HepG2 (cell line): ENCODE results near the gene CPPED1. TPM values are rescaled to one million over a fixed set of nuclear protein-coding genes. Genes with fewer than 3 reads are reported as not detected.
A peak's percentile ranks its signal among the peaks of the same experiment; 100 is the strongest.

Experiments
- ARID3A ChIP-seq: IDR thresholded peaks from 2 replicates; pipeline ENCODE4 v1.6.1; 2012; ENCODE audit warnings: low read depth, low read length, improper control_type of control experiment
- FLYWCH1 ChIP-seq: sonication (generic); formaldehyde crosslinking; IDR thresholded peaks from 2 replicates; pipeline ENCODE4 v1.8.1; 2023; ENCODE audit warnings: mild to moderate bottlenecking, missing genetic modification reagents
- JUNB ChIP-seq: sonication (generic); formaldehyde crosslinking; IDR thresholded peaks from 2 replicates; pipeline ENCODE4 v1.8.0; 2022; ENCODE audit warnings: missing genetic modification reagents, mild to moderate bottlenecking, borderline replicate concordance
- MAFK ChIP-seq, 2 experiments: IDR thresholded peaks in 1 of 2; conservative IDR thresholded peaks in 1 of 2; 2 replicates each; pipeline ENCODE4 v1.6.1; 2011; ENCODE audit warnings: improper control_type of control experiment in 2 of 2, low read length in 2 of 2
- NFATC3 ChIP-seq: sonication (generic); formaldehyde crosslinking; IDR thresholded peaks from 2 replicates; pipeline ENCODE4 v1.5.1; 2020; ENCODE audit warnings: mild to moderate bottlenecking, missing genetic modification reagents
- REST ChIP-seq, 2 experiments: IDR thresholded peaks; 2 replicates each; pipeline ENCODE4 v1.6.1; 2011 to 2012; ENCODE audit warnings: low read length in 2 of 2, borderline replicate concordance in 1 of 2, low read depth in 1 of 2, mild to moderate bottlenecking in 1 of 2, moderate library complexity in 1 of 2
- SRY ChIP-seq: sonication (generic); formaldehyde crosslinking; IDR thresholded peaks from 2 replicates; pipeline ENCODE4 v1.8.0; 2022; ENCODE audit warnings: mild to moderate bottlenecking, missing genetic modification reagents
- TP53 ChIP-seq: sonication (generic); formaldehyde crosslinking; conservative IDR thresholded peaks from 2 replicates; pipeline ENCODE4 v1.4.0; 2020; ENCODE audit warnings: missing genetic modification reagents
- ZFP62 ChIP-seq: sonication (generic); formaldehyde crosslinking; IDR thresholded peaks from 2 replicates; pipeline ENCODE4 v1.4.0; 2020; ENCODE audit warnings: missing genetic modification reagents
- ZFP91 ChIP-seq: sonication (generic); formaldehyde crosslinking; IDR thresholded peaks from 2 replicates; pipeline ENCODE4 v1.9.0; 2022; ENCODE audit warnings: missing genetic modification reagents, mild to moderate bottlenecking, borderline replicate concordance
- ZNF230 ChIP-seq: sonication (generic); formaldehyde crosslinking; IDR thresholded peaks from 2 replicates; pipeline ENCODE4 v1.4.0; 2020; ENCODE audit warnings: mild to moderate bottlenecking, missing genetic modification reagents
- ZNF235 ChIP-seq: sonication (generic); formaldehyde crosslinking; IDR thresholded peaks from 2 replicates; pipeline ENCODE4 v1.8.1; 2023; ENCODE audit warnings: mild to moderate bottlenecking, missing genetic modification reagents, borderline replicate concordance
- ZNF253 ChIP-seq: sonication (generic); formaldehyde crosslinking; IDR thresholded peaks from 2 replicates; pipeline ENCODE4 v1.8.0; 2022; ENCODE audit warnings: mild to moderate bottlenecking, missing genetic modification reagents, borderline replicate concordance
- ZNF746 ChIP-seq: sonication (generic); formaldehyde crosslinking; IDR thresholded peaks from 2 replicates; pipeline ENCODE4 v1.8.0; 2022; ENCODE audit warnings: mild to moderate bottlenecking, missing genetic modification reagents
- ZNF788 ChIP-seq: sonication (generic); formaldehyde crosslinking; IDR thresholded peaks from 2 replicates; pipeline ENCODE4 v1.5.0; 2020; ENCODE audit warnings: mild to moderate bottlenecking, missing genetic modification reagents, borderline replicate concordance
- ZSCAN9 ChIP-seq: IDR thresholded peaks from 2 replicates; pipeline ENCODE4 v1.6.1; 2016; ENCODE audit warnings: borderline replicate concordance
- polyA plus RNA-seq, 8 experiments: library from polyadenylated mRNA; depleted of rRNA in 3 of 8; stranded (reverse) in 7 of 8; unstranded in 1 of 8; fragments of >200 nt; fragmentation: Illumina TruSeq in 4 of 8; extraction: Trizol in 4 of 8; gene quantifications; 2 replicates each; pipeline versions ENCODE4 v1.2.1 to v1.2.3, GENCODE V29; 2011 to 2016; ENCODE audit warnings: low read depth in 4 of 8, missing spikeins in 1 of 8, mixed read lengths in 1 of 8; ENCODE audit not compliant: insufficient read depth in 1 of 8
- total RNA-seq, 5 experiments: library from RNA; depleted of rRNA; stranded (reverse); fragments of >200 nt; fragmentation: Illumina TruSeq; extraction: Trizol; gene quantifications; 2 replicates each; pipeline ENCODE4 v1.2.3, GENCODE V29; 2016; ENCODE audit warnings: low read depth in 1 of 5
- TF ChIP-seq, protein P1 (sequence below): sonication (generic); formaldehyde crosslinking; IDR thresholded peaks from 2 replicates; pipeline ENCODE4; 2020; ENCODE audit warnings: missing genetic modification reagents, mild to moderate bottlenecking, borderline replicate concordance

The CPPED1 gene
- total and polyA plus RNA-seq, 2 of the 13 experiments (the other 11 are each of a cell fraction or from before 2014, with no cell fraction given): 66.6 to 71.3 TPM

DNA sequence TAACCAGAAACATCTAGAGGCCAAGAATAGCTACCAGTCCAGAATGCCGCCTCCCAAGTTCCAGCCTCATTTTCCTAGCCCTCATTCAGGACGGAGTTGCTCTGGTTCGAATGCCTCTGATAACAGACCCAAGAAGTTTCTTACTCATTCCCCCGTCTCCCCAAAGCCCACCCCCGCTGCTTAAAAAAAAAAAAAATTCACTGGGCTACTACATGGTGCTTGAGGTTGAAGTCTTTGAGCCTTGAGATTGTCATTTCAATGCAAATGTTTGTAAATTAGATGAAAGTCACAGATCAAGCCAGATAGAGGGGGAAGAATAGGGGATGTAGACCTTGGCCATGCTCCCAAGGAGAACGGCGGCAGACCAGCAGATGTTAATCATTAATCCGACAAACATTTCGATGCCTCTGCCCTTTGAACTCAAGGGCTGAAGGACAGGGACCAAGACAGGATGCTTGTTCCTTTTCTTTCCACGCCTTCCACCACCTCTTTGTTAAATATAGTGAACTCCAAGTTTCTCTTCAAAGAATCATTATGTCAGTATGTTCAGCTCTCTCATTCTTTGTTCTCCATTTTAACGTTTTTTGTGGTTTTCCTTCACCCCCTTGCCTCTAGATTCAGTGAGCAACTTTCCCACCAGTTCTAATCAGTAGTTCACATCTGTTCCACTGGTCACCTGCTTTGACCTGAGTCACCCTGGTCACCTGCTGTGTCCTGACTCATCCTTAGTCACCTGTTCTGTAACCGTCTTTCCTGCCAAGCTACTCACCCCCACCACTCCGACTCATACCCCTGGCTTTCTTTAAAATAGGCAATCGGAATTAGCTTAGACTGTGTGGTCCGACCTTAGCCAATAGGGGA is 190.3 kb downstream of the CPPED1 start (continued):
- TF ChIP-seq ZNF253 (CRISPR knock-in tag) (no peak), ZSCAN9 (CRISPR knock-in tag) (peak; percentile 33; the same call in 1 of the 2 replicates), FLYWCH1 (no peak), REST (IDR thresholded peaks at IDR 0.05; ENCODE audit: borderline replicate concordance in 1 of 2, low read depth in 1 of 2, low read length in 2 of 2) (no peak; a peak in 1 of 4 replicates), JUNB (peak; percentile 99), TP53 (CRISPR knock-in tag) (0 out of 2 replicates have a peak, but pooled peaks have one; percentile 27), ZFP91 (CRISPR knock-in tag) (peak; percentile 59; the same call in 1 of the 2 replicates), ZNF746 (CRISPR knock-in tag) (no peak), ZNF235 (no peak), MAFK (conservative IDR thresholded peaks at IDR 0.05 in 1 of 2, IDR thresholded peaks at IDR 0.05 in 1 of 2; ENCODE audit: low read length in 2 of 2) (peak; percentile 57 to 70), SRY (CRISPR knock-in tag) (no peak), NFATC3 (CRISPR knock-in tag) (no peak), ARID3A (peak; percentile 93), ZNF230 (0 out of 2 replicates have a peak, but pooled peaks have one; percentile 90), ZNF788 (0 out of 2 replicates have a peak, but pooled peaks have one; percentile 75), ZFP62 (CRISPR knock-in tag) (no peak)
- TF ChIP-seq, protein P1, sequence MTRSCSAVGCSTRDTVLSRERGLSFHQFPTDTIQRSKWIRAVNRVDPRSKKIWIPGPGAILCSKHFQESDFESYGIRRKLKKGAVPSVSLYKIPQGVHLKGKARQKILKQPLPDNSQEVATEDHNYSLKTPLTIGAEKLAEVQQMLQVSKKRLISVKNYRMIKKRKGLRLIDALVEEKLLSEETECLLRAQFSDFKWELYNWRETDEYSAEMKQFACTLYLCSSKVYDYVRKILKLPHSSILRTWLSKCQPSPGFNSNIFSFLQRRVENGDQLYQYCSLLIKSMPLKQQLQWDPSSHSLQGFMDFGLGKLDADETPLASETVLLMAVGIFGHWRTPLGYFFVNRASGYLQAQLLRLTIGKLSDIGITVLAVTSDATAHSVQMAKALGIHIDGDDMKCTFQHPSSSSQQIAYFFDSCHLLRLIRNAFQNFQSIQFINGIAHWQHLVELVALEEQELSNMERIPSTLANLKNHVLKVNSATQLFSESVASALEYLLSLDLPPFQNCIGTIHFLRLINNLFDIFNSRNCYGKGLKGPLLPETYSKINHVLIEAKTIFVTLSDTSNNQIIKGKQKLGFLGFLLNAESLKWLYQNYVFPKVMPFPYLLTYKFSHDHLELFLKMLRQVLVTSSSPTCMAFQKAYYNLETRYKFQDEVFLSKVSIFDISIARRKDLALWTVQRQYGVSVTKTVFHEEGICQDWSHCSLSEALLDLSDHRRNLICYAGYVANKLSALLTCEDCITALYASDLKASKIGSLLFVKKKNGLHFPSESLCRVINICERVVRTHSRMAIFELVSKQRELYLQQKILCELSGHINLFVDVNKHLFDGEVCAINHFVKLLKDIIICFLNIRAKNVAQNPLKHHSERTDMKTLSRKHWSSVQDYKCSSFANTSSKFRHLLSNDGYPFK (CRISPR knock-in tag): no peak
